OCI-LY7 (cell line): ENCODE measurements around the gene PAK5. TPM values are rescaled to one million over a fixed set of nuclear protein-coding genes. Genes with fewer than 3 reads are reported as not detected.

Source experiments
- BruUV-seq: library from RNA; stranded (reverse); fragments of 400-500 nt; replicated peaks from 2 replicates; lab custom pipeline; 2021; lab: Mats Ljungman, UMichigan
- CTCF ChIA-PET: fragments of 300-600 bp; sonication (Branson Sonifier 250); formaldehyde crosslinking; loops from one replicate; lab custom pipeline; 2022; ENCODE audit warnings: antibody characterized with exemption; ENCODE audit not compliant: unreplicated experiment; lab: Charles Lee
- POLR2A ChIA-PET: fragments of 300-600 bp; sonication (Branson Sonifier 250); formaldehyde crosslinking; loops from one replicate; lab custom pipeline; 2022; ENCODE audit warnings: antibody characterized with exemption; lab: Charles Lee
- DNase-seq: peaks from one replicate; pipeline ENCODE4 v3.0.0-alpha.2; 2015; ENCODE audit warnings: low spot score
- H2AFZ ChIP-seq: fragments of 200-600 bp; sonication (generic), shearing (Covaris generic); 2 replicates; pipeline ENCODE4 v1.6.1; 2014; ENCODE audit warnings: mild to moderate bottlenecking, antibody characterized with exemption, low read length, moderate library complexity
- H3K27ac ChIP-seq: fragments of 200-600 bp; sonication (generic); 2 replicates; pipeline ENCODE4 v1.5.1; 2014; ENCODE audit warnings: mixed run types, low read depth, mild to moderate bottlenecking, moderate library complexity, low read length, inconsistent platforms; ENCODE audit not compliant: poor library complexity, severe bottlenecking
- H3K36me3 ChIP-seq: fragments of 200-600 bp; sonication (generic); 2 replicates; pipeline ENCODE4 v1.6.1; 2014; ENCODE audit warnings: mild to moderate bottlenecking, antibody characterized with exemption, low read length, moderate library complexity, mixed read lengths; ENCODE audit not compliant: insufficient read depth
- H3K4me1 ChIP-seq: fragments of 200-600 bp; sonication (generic); 2 replicates; pipeline ENCODE4 v1.5.1; 2014; ENCODE audit warnings: mild to moderate bottlenecking, low read length; ENCODE audit not compliant: insufficient read depth, poor library complexity, severe bottlenecking
- H3K4me2 ChIP-seq: fragments of 200-600 bp; sonication (generic); 2 replicates; pipeline ENCODE4 v1.6.1; 2014; ENCODE audit warnings: mild to moderate bottlenecking, low read length
- H3K4me3 ChIP-seq: fragments of 200-600 bp; sonication (generic); 2 replicates; pipeline ENCODE4 v1.5.1; 2014; ENCODE audit warnings: mild to moderate bottlenecking, low read depth, low read length; ENCODE audit not compliant: poor library complexity, severe bottlenecking
- H3K79me2 ChIP-seq: fragments of 200-600 bp; sonication (generic); 2 replicates; pipeline ENCODE4 v1.6.1; 2016; ENCODE audit warnings: low read depth, mild to moderate bottlenecking, low read length, moderate library complexity, mixed read lengths; ENCODE audit not compliant: insufficient read depth
- H3K9me2 ChIP-seq: fragments of 200-600 bp; sonication (generic); 2 replicates; pipeline ENCODE4 v1.6.1; 2016; ENCODE audit warnings: mild to moderate bottlenecking, low read length, mixed read lengths; ENCODE audit not compliant: insufficient read depth
- H3K9me3 ChIP-seq: fragments of 200-600 bp; sonication (generic); 2 replicates; pipeline ENCODE4 v1.6.1; 2014; ENCODE audit warnings: mild to moderate bottlenecking, mixed run types, low read length, mixed read lengths
- H4K20me1 ChIP-seq: fragments of 200-600 bp; sonication (generic); 2 replicates; pipeline ENCODE4 v1.6.1; 2014; ENCODE audit warnings: mild to moderate bottlenecking, antibody characterized with exemption, low read length, moderate library complexity, mixed read lengths; ENCODE audit not compliant: insufficient read depth
- EZH2phosphoT487 ChIP-seq: fragments of 200-600 bp; sonication (generic); IDR thresholded peaks from 2 replicates; pipeline ENCODE4 v1.6.1; 2018; ENCODE audit warnings: low read depth, borderline replicate concordance, mild to moderate bottlenecking, mixed run types, antibody characterized with exemption, low read length, moderate library complexity, mixed read lengths
- intact Hi-C: fragments of 100-400 bp; cut with micrococcal nuclease; formaldehyde crosslinking; loops from one replicate; pipeline ENCODE4 v1.10.0; 2022; ENCODE audit not compliant: unreplicated experiment
- total RNA-seq, 2 experiments: library from RNA; depleted of rRNA in 1 of 2; stranded (reverse); fragments of >200 nt in 1 of 2; shearing (Covaris generic) in 1 of 2; gene quantifications; 2 replicates each; pipeline ENCODE4 v1.2.3, GENCODE V29; 2014 to 2022
- TF ChIP-seq, protein P1 (sequence below): fragments of 200-600 bp; sonication (generic); conservative IDR thresholded peaks from 2 replicates; pipeline ENCODE4 v1.5.1; 2014; ENCODE audit warnings: mild to moderate bottlenecking, antibody characterized with exemption, low read length, moderate library complexity, mixed read lengths

Gene PAK5
- total RNA-seq, 2 experiments from 2014 or later = not detected

DNA sequence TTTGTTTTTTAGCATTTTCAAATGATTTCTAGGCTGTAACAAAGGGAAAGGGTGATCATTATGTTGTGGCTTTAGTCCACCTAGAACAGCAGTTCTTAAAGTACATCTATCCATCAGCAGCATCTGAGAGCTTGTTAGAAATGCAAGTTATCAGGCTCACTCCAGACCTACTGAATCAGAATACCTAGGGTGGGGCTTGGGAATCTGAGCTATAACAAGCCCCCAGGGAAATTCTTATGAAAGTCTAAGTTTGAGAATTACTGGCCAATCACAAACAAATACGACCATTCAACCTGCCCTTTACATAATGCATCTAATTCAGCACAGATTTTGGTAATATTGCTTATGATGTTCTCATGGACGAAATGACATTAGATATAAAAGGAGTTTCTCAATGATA, 201.0 kb downstream of the PAK5 start:
- Histone ChIP-seq H3K4me1 (no peaks in the 10 kb centered on the region), H3K36me3 (no peaks in the 10 kb centered on the region), H3K27ac (no peak overlapping the region), H3K9me3 (no peaks in the 10 kb centered on the region), H3K4me2 (no peak overlapping the region), H3K4me3 (no peak overlapping the region), H4K20me1 (no peaks in the 10 kb centered on the region), H3K9me2 (no peaks in the 10 kb centered on the region), H3K79me2 (no peaks in the 10 kb centered on the region), H2AFZ (no peak overlapping the region)
- POLR2A ChIA-PET = no interaction called here
- intact Hi-C loops = no loop called here
- BruUV-seq = no TSS peak
- TF ChIP-seq EZH2phosphoT487 = no peak
- TF ChIP-seq, protein P1, sequence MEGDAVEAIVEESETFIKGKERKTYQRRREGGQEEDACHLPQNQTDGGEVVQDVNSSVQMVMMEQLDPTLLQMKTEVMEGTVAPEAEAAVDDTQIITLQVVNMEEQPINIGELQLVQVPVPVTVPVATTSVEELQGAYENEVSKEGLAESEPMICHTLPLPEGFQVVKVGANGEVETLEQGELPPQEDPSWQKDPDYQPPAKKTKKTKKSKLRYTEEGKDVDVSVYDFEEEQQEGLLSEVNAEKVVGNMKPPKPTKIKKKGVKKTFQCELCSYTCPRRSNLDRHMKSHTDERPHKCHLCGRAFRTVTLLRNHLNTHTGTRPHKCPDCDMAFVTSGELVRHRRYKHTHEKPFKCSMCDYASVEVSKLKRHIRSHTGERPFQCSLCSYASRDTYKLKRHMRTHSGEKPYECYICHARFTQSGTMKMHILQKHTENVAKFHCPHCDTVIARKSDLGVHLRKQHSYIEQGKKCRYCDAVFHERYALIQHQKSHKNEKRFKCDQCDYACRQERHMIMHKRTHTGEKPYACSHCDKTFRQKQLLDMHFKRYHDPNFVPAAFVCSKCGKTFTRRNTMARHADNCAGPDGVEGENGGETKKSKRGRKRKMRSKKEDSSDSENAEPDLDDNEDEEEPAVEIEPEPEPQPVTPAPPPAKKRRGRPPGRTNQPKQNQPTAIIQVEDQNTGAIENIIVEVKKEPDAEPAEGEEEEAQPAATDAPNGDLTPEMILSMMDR = no peak
- no peak for DNase-seq
- CTCF ChIA-PET = no interaction called here

DNA sequence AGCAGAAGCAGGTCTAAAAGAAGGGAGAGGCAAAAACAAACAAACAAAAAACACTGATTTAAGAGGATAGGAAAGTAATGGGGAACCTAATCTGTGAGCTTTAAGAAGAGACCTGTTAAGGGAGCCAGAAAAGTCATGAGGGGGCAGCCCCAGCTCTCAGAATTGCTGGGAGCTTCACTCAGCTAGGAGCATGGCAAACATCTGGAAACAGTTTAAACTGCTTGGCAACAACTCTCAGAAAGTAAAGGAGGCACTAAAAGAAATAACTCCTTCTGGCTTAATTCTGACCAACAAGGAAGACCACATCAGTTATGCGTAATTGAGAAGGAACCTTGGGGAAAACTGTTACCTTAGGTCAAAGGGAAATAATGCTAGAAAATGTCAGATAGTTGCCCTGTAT, 203.1 kb downstream of the PAK5 start:
- ChIA-PET CTCF (interaction anchor here (1.0 kb wide), 1 partner anchor 342 kb away, joined by 3 read pairs; no protein-coding TSS in a partner anchor), POLR2A (no interaction called here)
- no peak overlapping the region for H3K27ac ChIP-seq
- H3K9me3 ChIP-seq = no peaks in the 10 kb centered on the region
- H3K4me2 ChIP-seq = no peak overlapping the region
- H3K79me2 ChIP-seq = no peaks in the 10 kb centered on the region
- no peaks in the 10 kb centered on the region for H4K20me1 ChIP-seq
- BruUV-seq = no TSS peak
- no peak overlapping the region for H2AFZ ChIP-seq
- no peak for DNase-seq
- intact Hi-C loops = no loop called here
- no peak overlapping the region for H3K4me3 ChIP-seq
- H3K36me3 ChIP-seq = no peaks in the 10 kb centered on the region
- no peaks in the 10 kb centered on the region for H3K9me2 ChIP-seq
- H3K4me1 ChIP-seq = no peaks in the 10 kb centered on the region
- no peak for TF ChIP-seq EZH2phosphoT487
- TF ChIP-seq, protein P1 = no peak

- Histone ChIP-seq H2AFZ (no peak overlapping the region), H3K9me2 (no peaks in the 10 kb centered on the region), H3K9me3 (no peaks in the 10 kb centered on the region), H3K36me3 (no peaks in the 10 kb centered on the region), H4K20me1 (no peaks in the 10 kb centered on the region), H3K4me1 (no peaks in the 10 kb centered on the region), H3K4me3 (no peak overlapping the region), H3K27ac (no peak overlapping the region), H3K79me2 (no peaks in the 10 kb centered on the region), H3K4me2 (no peak overlapping the region)
- intact Hi-C loops = no loop called here
- no TSS peak for BruUV-seq
- ChIA-PET POLR2A (no interaction called here), CTCF (no interaction called here)
- no peak for TF ChIP-seq EZH2phosphoT487
- TF ChIP-seq, protein P1 = no peak
- DNase-seq = no peak
These were observed 204.5 kb downstream of the PAK5 start for GRCh38 chr20:9634327-9634726.
